ENCODE data around the gene CACNG3. TPM values are rescaled to one million over a fixed set of nuclear protein-coding genes. Genes with fewer than 3 reads are reported as not detected.

CACNG3 gene
- total RNA-seq, 1 experiment from 2014 or later, result not detected

GRCh38 chr16:24272379-24272778 lies 16.2 kb downstream of the CACNG3 start:
- Histone ChIP-seq H2BK20ac (ENCODE audit: low read depth, low read length, poor library complexity, severe bottlenecking) (no peak overlapping the region), H2BK15ac (ENCODE audit: low read depth, low read length) (no peak overlapping the region), H2AFZ (ENCODE audit: low read length) (no peak overlapping the region), H3K4ac (ENCODE audit: low read depth, low read length) (no peak overlapping the region), H3K14ac (ENCODE audit: insufficient read depth, low read length) (no peak overlapping the region), H3T11ph (ENCODE audit: low read length) (no peak overlapping the region), H3K23ac (ENCODE audit: insufficient read length, low read depth, low read length) (no peak overlapping the region), H3K27me3 (ENCODE audit: insufficient read depth, low read length) (no peaks in the 10 kb centered on the region), H3K9ac (ENCODE audit: extremely low read depth, insufficient read length, low read length) (no peak overlapping the region), H3K23me2 (ENCODE audit: insufficient read length, low read depth, low read length, poor library complexity, severe bottlenecking) (no peaks in the 10 kb centered on the region), H3K56ac (ENCODE audit: insufficient read length, low read depth, low read length) (no peak overlapping the region), H2BK5ac (ENCODE audit: insufficient read length, low read length) (no peak overlapping the region), H2BK12ac (ENCODE audit: insufficient read length, low read depth, low read length) (no peak overlapping the region), H4K91ac (ENCODE audit: insufficient read length, low read depth, low read length) (no peak overlapping the region), H3K18ac (ENCODE audit: insufficient read length, low read depth, low read length) (no peak overlapping the region), H3K4me2 (ENCODE audit: insufficient read depth, insufficient read length, low read length) (no peak overlapping the region), H4K8ac (replicated peaks; ENCODE audit: insufficient read length, low read depth, low read length) (no peak overlapping the region), H4K20me1 (ENCODE audit: control insufficient read depth, insufficient read depth, insufficient read length) (no peaks in the 10 kb centered on the region), H3K9me3 (ENCODE audit: control insufficient read depth, low read depth, low read length) (no peaks in the 10 kb centered on the region), H3K79me1 (ENCODE audit: insufficient read depth, low read depth, low read length, poor library complexity, severe bottlenecking) (no peaks in the 10 kb centered on the region), H2AK5ac (ENCODE audit: insufficient read length, low read length) (no peak overlapping the region), H2BK120ac (ENCODE audit: low read depth, low read length, poor library complexity, severe bottlenecking) (no peak overlapping the region), H3K4me1 (ENCODE audit: insufficient read depth, low read length) (no peaks in the 10 kb centered on the region), H3K27ac (ENCODE audit: insufficient read length, low read depth, low read length) (no peak overlapping the region), H4K5ac (ENCODE audit: insufficient read length, low read depth, low read length) (no peak overlapping the region), H3K79me2 (ENCODE audit: insufficient read depth, low read length) (no peaks in the 10 kb centered on the region)
- Mint-ChIP-seq H3K27ac (no peak overlapping the region), H3K36me3 (ENCODE audit: insufficient read depth in 1 of 3, low read depth in 3 of 3) (no peaks in the 10 kb centered on the region), H3K4me3 (no peak overlapping the region), H3K9me3 (no peaks in the 10 kb centered on the region; a peak in 1 of 5 replicates), H3K4me1 (peaks cover 4% of the 10 kb centered on the region in 2 experiments), H3K27me3 (ENCODE audit: low read depth) (peaks cover 13% of the 10 kb centered on the region)
- TF ChIP-seq CTCF (conservative IDR thresholded peaks at IDR 0.05), result no peak
- DNase-seq, result no peak
- no CpG with 5 or more reads among the region's 1 CpG for WGBS (ENCODE audit: extremely low coverage, insufficient read length, low lambda C conversion rate)
